B cell (primary cell): ENCODE measurements around the gene PINLYP. TPM values are rescaled to one million over a fixed set of nuclear protein-coding genes. Genes with fewer than 3 reads are reported as not detected.

ENCODE experiments used
- ATAC-seq: fragments of 200-7000 bp; cut with Tn5 transposase; one replicate; pipeline ENCODE4 v1.10.0; 2021; ENCODE audit warnings: low read depth, mild to moderate bottlenecking, moderate number of reproducible peaks, moderate library complexity
- CTCF ChIA-PET: fragments of 350-600 bp; sonication (Branson Sonifier 250); formaldehyde crosslinking; loops from one replicate; lab custom pipeline; 2021; ENCODE audit warnings: antibody characterized with exemption, inconsistent platforms; lab: Charles Lee
- POLR2A ChIA-PET: fragments of 350-600 bp; sonication (Branson Sonifier 250); formaldehyde crosslinking; loops from one replicate; lab custom pipeline; 2021; ENCODE audit warnings: antibody characterized with exemption; lab: Charles Lee
- DNase-seq: peaks from one replicate; pipeline ENCODE4 v3.0.0; 2013
- H2AFZ ChIP-seq: 2 replicates; pipeline ENCODE4 v1.6.1; 2012; ENCODE audit warnings: mild to moderate bottlenecking, low read depth, low read length; ENCODE audit not compliant: insufficient read depth, poor library complexity, severe bottlenecking
- H3K27ac ChIP-seq, 2 donors: 1 replicate in 1 of 2; 2 replicates in 1 of 2; pipeline ENCODE4 v1.5.1; 2012 to 2013; ENCODE audit warnings: low read length in 2 of 2, mild to moderate bottlenecking in 2 of 2, moderate library complexity in 1 of 2
- H3K27me3 ChIP-seq, 4 experiments: fragments of 200-600 bp in 1 of 4; sonication (generic) in 1 of 4; replicated peaks in 1 of 4; 1 replicate in 2 of 4; 2 replicates in 2 of 4; pipeline versions ENCODE4 v1.6.1 to v1.7.0; 2013 to 2016; ENCODE audit warnings: low read length in 3 of 4, mild to moderate bottlenecking in 2 of 4, mixed read lengths in 1 of 4, moderate library complexity in 1 of 4; ENCODE audit not compliant: insufficient read depth in 4 of 4, control insufficient read depth in 3 of 4; ENCODE audit errors: control extremely low read depth in 1 of 4
- H3K36me3 ChIP-seq, 2 experiments: replicated peaks in 1 of 2; 1 replicate in 1 of 2; 2 replicates in 1 of 2; pipeline versions ENCODE4 v1.6.1 to v1.7.1; 2013; ENCODE audit warnings: low read length in 1 of 2; ENCODE audit not compliant: insufficient read depth in 2 of 2, control insufficient read depth in 1 of 2; ENCODE audit errors: control extremely low read depth in 1 of 2, extremely low read depth in 1 of 2
- H3K4me1 ChIP-seq, 2 donors: fragments of 200-600 bp in 1 of 2; sonication (generic) in 1 of 2; 1 replicate in 1 of 2; 2 replicates in 1 of 2; pipeline versions ENCODE4 v1.5.1 to v1.6.1; 2013 to 2017; ENCODE audit warnings: low read length in 2 of 2; ENCODE audit not compliant: control insufficient read depth in 2 of 2, insufficient read depth in 2 of 2
- H3K4me2 ChIP-seq: replicated peaks from 2 replicates; pipeline ENCODE3; 2012; ENCODE audit warnings: mild to moderate bottlenecking, low read depth, low read length; ENCODE audit not compliant: poor library complexity, severe bottlenecking
- H3K4me3 ChIP-seq, 5 experiments: fragments of 200-600 bp in 1 of 5; sonication (generic) in 1 of 5; 1 replicate in 3 of 5; 2 replicates in 2 of 5; pipeline versions ENCODE4 v1.5.1 to v1.7.0; 2011 to 2016; ENCODE audit warnings: low read length in 4 of 5, mild to moderate bottlenecking in 4 of 5, low read depth in 2 of 5, control low read depth in 1 of 5, moderate library complexity in 1 of 5; ENCODE audit not compliant: insufficient read depth in 1 of 5; ENCODE audit errors: control extremely low read depth in 1 of 5, extremely low read depth in 1 of 5
- H3K79me2 ChIP-seq: fragments of 200-600 bp; sonication (generic); one replicate; pipeline ENCODE4 v1.6.0; 2016; ENCODE audit warnings: low read length; ENCODE audit not compliant: control insufficient read depth, insufficient read depth
- H3K9ac ChIP-seq: fragments of 200-600 bp; sonication (generic); 2 replicates; pipeline ENCODE4 v1.6.1; 2017; ENCODE audit warnings: mild to moderate bottlenecking, low read length, moderate library complexity
- H3K9me3 ChIP-seq, 3 donors: one replicate each; pipeline versions ENCODE4 v1.6.1 to v1.7.1; 2013; ENCODE audit warnings: low read length in 2 of 3; ENCODE audit not compliant: control insufficient read depth in 2 of 3, insufficient read depth in 1 of 3; ENCODE audit errors: control extremely low read depth in 1 of 3
- H4K20me1 ChIP-seq: 2 replicates; pipeline ENCODE4 v1.6.0; 2012; ENCODE audit warnings: mild to moderate bottlenecking, low read length; ENCODE audit not compliant: insufficient read depth, control insufficient read depth, poor library complexity, severe bottlenecking
- H3K27ac Mint-ChIP-seq: one replicate; pipeline ENCODE4 v1.8.0; 2021; ENCODE audit warnings: mixed read lengths
- H3K27me3 Mint-ChIP-seq: one replicate; pipeline ENCODE4 v1.8.0; 2021; ENCODE audit warnings: mixed read lengths
- H3K4me1 Mint-ChIP-seq: one replicate; pipeline ENCODE4 v1.8.0; 2021; ENCODE audit warnings: mixed read lengths
- H3K4me3 Mint-ChIP-seq: one replicate; pipeline ENCODE4 v1.8.0; 2021; ENCODE audit warnings: mixed read lengths
- H3K9me3 Mint-ChIP-seq: one replicate; pipeline ENCODE4 v1.8.0; 2022; ENCODE audit warnings: mixed read lengths; ENCODE audit not compliant: insufficient read depth
- EZH2 ChIP-seq: IDR thresholded peaks from 2 replicates; pipeline ENCODE4 v1.6.1; 2012; ENCODE audit warnings: borderline replicate concordance, low read depth, mild to moderate bottlenecking, moderate library complexity, low read length; ENCODE audit not compliant: insufficient read depth, poor library complexity, severe bottlenecking
- WGBS: methylation state at CpG from one replicate; pipeline ENCODE4 v1.1.5; 2013; ENCODE audit warnings: missing lambda C conversion rate; ENCODE audit not compliant: insufficient coverage; 5-methylcytosine and 5-hydroxymethylcytosine counted together
- intact Hi-C: fragments of 100-400 bp; cut with micrococcal nuclease; formaldehyde crosslinking; loops from one replicate; pipeline ENCODE4 v1.10.0; 2022
- polyA plus RNA-seq: library from polyadenylated mRNA; depleted of rRNA; stranded (reverse); fragments of >200 nt; gene quantifications from 2 replicates; pipeline ENCODE4 v1.2.3, GENCODE V29; 2012
- total RNA-seq, 2 donors: library from RNA; stranded (reverse); fragments of 120-200 nt in 1 of 2; gene quantifications; 1 replicate in 1 of 2; 2 replicates in 1 of 2; pipeline versions ENCODE4 v1.2.3 to v1.2.4, GENCODE V29; 2013 to 2022
- TF ChIP-seq, protein P1 (sequence below): fragments of 200-600 bp; IDR thresholded peaks from one replicate; pipeline ENCODE4 v1.8.0; 2022; ENCODE audit warnings: antibody characterized with exemption, mild to moderate bottlenecking

PINLYP gene
- total and polyA plus RNA-seq, 2 donors (not counting 1 experiment from before 2014, with no cell fraction given) = 2.0 to 2.9 TPM

DNA sequence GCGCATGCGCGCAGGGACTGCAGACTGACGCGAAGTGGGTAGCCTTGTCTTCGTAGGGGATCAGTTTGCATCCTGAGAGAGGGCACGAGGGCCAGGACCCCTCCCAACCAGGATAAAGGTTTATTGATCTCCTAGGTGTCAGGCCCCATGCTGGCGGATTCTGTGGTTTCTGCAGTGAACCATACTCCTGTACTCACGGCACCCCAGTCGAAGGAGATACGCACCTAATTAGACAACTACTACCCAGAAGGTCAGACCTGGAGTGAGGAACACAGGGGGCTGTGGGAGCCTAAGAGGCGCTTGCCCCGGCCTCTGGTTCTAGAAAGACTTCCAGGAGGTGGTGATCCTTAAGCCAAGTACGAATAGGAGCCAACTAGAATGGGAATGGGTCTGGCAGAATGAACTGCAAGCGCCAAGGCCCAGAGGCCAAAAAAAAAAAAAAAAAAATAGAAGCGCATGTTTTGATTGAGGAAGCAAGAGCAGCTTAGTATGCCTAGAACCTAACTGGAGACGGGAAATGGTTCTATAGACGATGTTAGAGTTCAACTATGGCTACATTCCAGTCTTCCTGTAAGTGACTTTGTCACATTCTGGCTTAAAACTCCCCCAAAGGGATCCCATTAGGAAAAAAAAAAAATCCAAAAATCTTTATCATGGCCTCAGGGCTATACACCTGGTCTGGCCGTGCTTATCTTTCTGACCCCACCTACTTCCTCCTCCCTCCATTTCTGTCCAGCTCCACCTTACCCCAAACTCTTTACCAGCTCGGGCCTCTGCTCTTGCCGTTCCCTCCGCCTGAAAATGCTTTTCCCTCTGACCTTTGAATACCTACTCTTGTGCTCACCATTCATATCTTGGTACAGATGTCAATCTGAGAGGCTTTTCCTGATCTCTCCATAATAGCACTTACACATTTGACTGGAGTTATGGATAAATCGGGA, 44.7 kb downstream of the PINLYP start:
- H3K4me3 ChIP-seq = peak overlapping the region; percentile 54 to 86 (median 80)
- H3K27ac ChIP-seq = peak overlapping the region; percentile 84 to 88
- H3K9ac ChIP-seq = peak overlapping the region; percentile 86
- Mint-ChIP-seq H3K27ac (peak overlapping the region; percentile 99), H3K4me3 (peak overlapping the region; percentile 98), H3K9me3 (no peaks in the 10 kb centered on the region), H3K4me1 (peaks cover 30% of the 10 kb centered on the region), H3K27me3 (no peaks in the 10 kb centered on the region)
- no peaks in the 10 kb centered on the region for H3K36me3 ChIP-seq
- peaks cover 14% of the 10 kb centered on the region for H3K79me2 ChIP-seq
- H3K9me3 ChIP-seq = peaks cover 0 to 15% (median 0%) of the 10 kb centered on the region in 3 donors
- DNase-seq = no peak
- ChIA-PET POLR2A (interaction anchor here (0.7 to 1.3 kb wide), 2 partner anchors 47 to 87 kb away, joined by 3 to 4 read pairs; partner anchors contain the start of gene ZNF575), CTCF (interaction anchor here (0.6 to 1.8 kb wide), 5 partner anchors 10 to 70 kb away, joined by 3 to 4 read pairs (median 3); no protein-coding TSS in a partner anchor)
- no peak for ATAC-seq
- peaks cover 16% of the 10 kb centered on the region for H4K20me1 ChIP-seq
- intact Hi-C loops = loop anchor here (1.0 kb wide), 1 partner anchor 48 kb away; no protein-coding TSS in a partner anchor
- H2AFZ ChIP-seq = peak overlapping the region; percentile 94
- H3K4me1 ChIP-seq = peaks cover 16 to 22% of the 10 kb centered on the region in 2 donors
- H3K4me2 ChIP-seq = peak overlapping the region; percentile 79
- TF ChIP-seq EZH2 = no peak
- TF ChIP-seq, protein P1, sequence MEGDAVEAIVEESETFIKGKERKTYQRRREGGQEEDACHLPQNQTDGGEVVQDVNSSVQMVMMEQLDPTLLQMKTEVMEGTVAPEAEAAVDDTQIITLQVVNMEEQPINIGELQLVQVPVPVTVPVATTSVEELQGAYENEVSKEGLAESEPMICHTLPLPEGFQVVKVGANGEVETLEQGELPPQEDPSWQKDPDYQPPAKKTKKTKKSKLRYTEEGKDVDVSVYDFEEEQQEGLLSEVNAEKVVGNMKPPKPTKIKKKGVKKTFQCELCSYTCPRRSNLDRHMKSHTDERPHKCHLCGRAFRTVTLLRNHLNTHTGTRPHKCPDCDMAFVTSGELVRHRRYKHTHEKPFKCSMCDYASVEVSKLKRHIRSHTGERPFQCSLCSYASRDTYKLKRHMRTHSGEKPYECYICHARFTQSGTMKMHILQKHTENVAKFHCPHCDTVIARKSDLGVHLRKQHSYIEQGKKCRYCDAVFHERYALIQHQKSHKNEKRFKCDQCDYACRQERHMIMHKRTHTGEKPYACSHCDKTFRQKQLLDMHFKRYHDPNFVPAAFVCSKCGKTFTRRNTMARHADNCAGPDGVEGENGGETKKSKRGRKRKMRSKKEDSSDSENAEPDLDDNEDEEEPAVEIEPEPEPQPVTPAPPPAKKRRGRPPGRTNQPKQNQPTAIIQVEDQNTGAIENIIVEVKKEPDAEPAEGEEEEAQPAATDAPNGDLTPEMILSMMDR = no peak
- WGBS = 57% methylated on average over 19 of the region's 23 CpGs
- no peaks in the 10 kb centered on the region for H3K27me3 ChIP-seq
